ENCODE measurements around the gene PTH1R.

The PTH1R gene

DNA sequence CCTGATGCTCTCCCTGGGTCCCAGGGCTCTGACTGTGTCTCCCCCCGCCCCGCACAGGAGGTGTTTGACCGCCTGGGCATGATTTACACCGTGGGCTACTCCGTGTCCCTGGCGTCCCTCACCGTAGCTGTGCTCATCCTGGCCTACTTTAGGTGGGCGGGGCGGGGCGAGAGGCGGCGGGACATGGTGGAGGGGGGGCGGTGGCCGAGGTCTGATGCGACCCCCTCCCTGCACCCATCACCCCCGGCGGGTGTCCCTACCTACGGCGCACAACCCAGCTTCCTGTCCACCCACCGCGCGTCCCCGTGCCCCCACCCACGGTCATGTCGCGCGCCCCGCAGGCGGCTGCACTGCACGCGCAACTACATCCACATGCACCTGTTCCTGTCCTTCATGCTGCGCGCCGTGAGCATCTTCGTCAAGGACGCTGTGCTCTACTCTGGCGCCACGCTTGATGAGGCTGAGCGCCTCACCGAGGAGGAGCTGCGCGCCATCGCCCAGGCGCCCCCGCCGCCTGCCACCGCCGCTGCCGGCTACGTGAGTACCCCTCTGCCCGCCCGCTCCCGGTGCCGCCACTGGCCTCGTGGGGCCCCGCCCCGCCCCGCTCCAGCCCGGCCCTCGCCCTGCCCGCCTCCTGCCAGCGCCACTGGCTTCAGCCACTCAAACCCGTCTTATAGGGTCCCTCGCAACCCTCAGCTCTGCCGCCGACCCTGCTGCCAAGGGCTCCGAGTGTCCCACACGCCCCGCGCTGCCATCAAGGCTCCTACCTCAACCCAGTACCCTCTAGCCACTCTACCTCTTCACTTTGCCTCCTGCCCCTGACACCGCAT is 21.0 kb downstream of the PTH1R start:
- no CpG with 5 or more reads among the region's 71 CpGs for WGBS (ENCODE audit: insufficient coverage, insufficient read length)
- Histone ChIP-seq H3K27me3 (ENCODE audit: control insufficient read depth, insufficient read depth, low read length) (no peaks in the 10 kb centered on the region; the same call in 1 of the 2 replicates), H3K9me3 (ENCODE audit: control insufficient read depth, insufficient read depth, low read length) (no peaks in the 10 kb centered on the region), H3K4me3 (ENCODE audit: low read length) (no peak overlapping the region; the same call in 1 of the 2 replicates), H3K27ac (ENCODE audit: low read length) (no peak overlapping the region), H3K4me1 (ENCODE audit: control insufficient read depth, insufficient read depth, low read length) (0 out of 2 replicates have a peak, but pooled peaks cover 2% of the 10 kb centered on the region), H3K36me3 (ENCODE audit: control insufficient read depth, insufficient read depth, low read length) (no peaks in the 10 kb centered on the region; the same call in 1 of the 2 replicates)
- no peak for DNase-seq (ENCODE audit: low read depth, low spot score)

DNA sequence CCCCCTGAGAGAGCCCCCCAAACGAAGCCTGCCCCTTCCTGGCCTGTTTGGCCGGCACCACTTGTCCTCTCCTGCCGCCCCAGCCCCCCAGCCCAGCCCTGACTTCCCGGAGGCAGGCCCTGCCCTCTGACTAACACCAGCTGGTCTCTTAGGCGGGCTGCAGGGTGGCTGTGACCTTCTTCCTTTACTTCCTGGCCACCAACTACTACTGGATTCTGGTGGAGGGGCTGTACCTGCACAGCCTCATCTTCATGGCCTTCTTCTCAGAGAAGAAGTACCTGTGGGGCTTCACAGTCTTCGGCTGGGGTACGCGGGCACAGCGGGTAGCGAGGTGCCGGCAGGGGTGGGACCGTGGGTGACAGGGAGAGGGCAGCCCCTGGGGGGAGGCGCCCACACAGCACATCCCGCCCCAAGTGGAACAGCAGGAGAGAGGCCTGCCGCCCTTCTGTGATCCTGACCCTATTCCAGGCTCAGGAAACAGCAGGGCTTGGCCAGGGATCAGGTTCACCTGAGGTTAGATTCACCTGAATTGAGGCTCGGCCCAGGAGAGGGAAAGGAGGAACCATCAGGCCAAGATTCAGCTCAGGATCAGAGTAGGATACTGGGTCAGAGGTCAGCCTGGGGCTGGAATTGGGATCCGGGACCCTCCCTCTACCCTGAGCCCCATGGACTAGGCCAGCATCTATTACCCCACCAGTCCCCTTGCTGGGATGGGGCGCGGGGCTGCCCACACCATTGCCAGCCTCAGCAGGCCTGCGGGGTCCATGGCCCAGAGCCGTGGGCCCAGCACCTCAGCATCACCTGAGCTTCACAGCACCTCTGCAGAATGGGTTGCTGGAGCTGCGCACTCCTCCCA is 21.9 kb downstream of the PTH1R start:
- no peak overlapping the region for H3K4me3 ChIP-seq (ENCODE audit: low read length)

DNA sequence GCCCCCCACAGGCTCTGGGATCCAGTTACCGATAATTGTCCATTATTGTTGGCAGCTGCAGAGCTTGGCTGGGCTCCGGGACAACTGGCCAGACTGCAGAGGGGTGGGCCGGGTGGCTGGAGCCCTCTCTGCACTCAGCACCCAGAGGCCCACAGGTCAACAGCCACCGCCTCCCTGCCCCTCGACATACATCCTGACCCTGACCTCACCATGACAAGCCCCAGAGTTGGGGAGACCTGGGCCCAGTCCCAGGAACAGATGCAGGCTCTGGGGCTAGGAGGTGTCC is 22.4 kb downstream of the PTH1R start:
- no peak for DNase-seq (ENCODE audit: low read depth, low spot score)
- H3K4me3 ChIP-seq (ENCODE audit: low read length) = no peak overlapping the region
- H3K9me3 ChIP-seq (ENCODE audit: control insufficient read depth, insufficient read depth, low read length) = no peaks in the 10 kb centered on the region
- H3K27ac ChIP-seq (ENCODE audit: low read length) = no peak overlapping the region
- H3K4me1 ChIP-seq (ENCODE audit: control insufficient read depth, insufficient read depth, low read length) = 0 out of 2 replicates have a peak, but pooled peaks cover 2% of the 10 kb centered on the region
- no peaks in the 10 kb centered on the region; the same call in 1 of the 2 replicates for H3K27me3 ChIP-seq (ENCODE audit: control insufficient read depth, insufficient read depth, low read length)
- no CpG with 5 or more reads among the region's 5 CpGs for WGBS (ENCODE audit: insufficient coverage, insufficient read length)
- H3K36me3 ChIP-seq (ENCODE audit: control insufficient read depth, insufficient read depth, low read length) = no peaks in the 10 kb centered on the region; the same call in 1 of the 2 replicates

More for the DNA sequence above, 21.9 kb downstream of the PTH1R start:
- Histone ChIP-seq H3K36me3 (ENCODE audit: control insufficient read depth, insufficient read depth, low read length) (no peaks in the 10 kb centered on the region; the same call in 1 of the 2 replicates), H3K27ac (ENCODE audit: low read length) (no peak overlapping the region), H3K27me3 (ENCODE audit: control insufficient read depth, insufficient read depth, low read length) (no peaks in the 10 kb centered on the region; the same call in 1 of the 2 replicates), H3K4me1 (ENCODE audit: control insufficient read depth, insufficient read depth, low read length) (0 out of 2 replicates have a peak, but pooled peaks cover 2% of the 10 kb centered on the region), H3K9me3 (ENCODE audit: control insufficient read depth, insufficient read depth, low read length) (no peaks in the 10 kb centered on the region)
- DNase-seq (ENCODE audit: low read depth, low spot score) = no peak
- WGBS (ENCODE audit: insufficient coverage, insufficient read length) = no CpG with 5 or more reads among the region's 22 CpGs

GRCh38 chr3:46900356-46900755 is 22.8 kb downstream of the PTH1R start:
- H3K27ac ChIP-seq (ENCODE audit: low read length) = no peak overlapping the region
- no peaks in the 10 kb centered on the region; the same call in 1 of the 2 replicates for H3K36me3 ChIP-seq (ENCODE audit: control insufficient read depth, insufficient read depth, low read length)
- H3K4me3 ChIP-seq (ENCODE audit: low read length) = no peak overlapping the region
- WGBS (ENCODE audit: insufficient coverage, insufficient read length) = no CpG with 5 or more reads among the region's 6 CpGs
- no peaks in the 10 kb centered on the region for H3K9me3 ChIP-seq (ENCODE audit: control insufficient read depth, insufficient read depth, low read length)
- no peak for DNase-seq (ENCODE audit: low read depth, low spot score)
- 0 out of 2 replicates have a peak, but pooled peaks cover 2% of the 10 kb centered on the region for H3K4me1 ChIP-seq (ENCODE audit: control insufficient read depth, insufficient read depth, low read length)
- H3K27me3 ChIP-seq (ENCODE audit: control insufficient read depth, insufficient read depth, low read length) = no peaks in the 10 kb centered on the region; the same call in 1 of the 2 replicates

GRCh38 chr3:46901061-46901460 is 23.5 kb downstream of the PTH1R start:
- DNase-seq (ENCODE audit: low read depth, low spot score) = no peak
- WGBS (ENCODE audit: insufficient coverage, insufficient read length) = no CpG with 5 or more reads among the region's 3 CpGs

GRCh38 chr3:46901591-46902187 is 24.2 kb downstream of the PTH1R start:
- H3K4me3 ChIP-seq (ENCODE audit: low read length) = no peak overlapping the region
- WGBS (ENCODE audit: insufficient coverage, insufficient read length) = no CpG with 5 or more reads among the region's 17 CpGs
- no peak overlapping the region for H3K27ac ChIP-seq (ENCODE audit: low read length)
- DNase-seq (ENCODE audit: low read depth, low spot score) = no peak
- H3K36me3 ChIP-seq (ENCODE audit: control insufficient read depth, insufficient read depth, low read length) = no peaks in the 10 kb centered on the region; the same call in 1 of the 2 replicates
- no peaks in the 10 kb centered on the region for H3K9me3 ChIP-seq (ENCODE audit: control insufficient read depth, insufficient read depth, low read length)
- no peaks in the 10 kb centered on the region; the same call in 1 of the 2 replicates for H3K27me3 ChIP-seq (ENCODE audit: control insufficient read depth, insufficient read depth, low read length)
- 0 out of 2 replicates have a peak, but pooled peaks cover 2% of the 10 kb centered on the region for H3K4me1 ChIP-seq (ENCODE audit: control insufficient read depth, insufficient read depth, low read length)

More at GRCh38 chr3:46901061-46901460, 23.5 kb downstream of the PTH1R start:
- no peaks in the 10 kb centered on the region; the same call in 1 of the 2 replicates for H3K36me3 ChIP-seq (ENCODE audit: control insufficient read depth, insufficient read depth, low read length)
- no peak overlapping the region for H3K4me3 ChIP-seq (ENCODE audit: low read length)
- H3K27ac ChIP-seq (ENCODE audit: low read length) = no peak overlapping the region
- H3K27me3 ChIP-seq (ENCODE audit: control insufficient read depth, insufficient read depth, low read length) = no peaks in the 10 kb centered on the region; the same call in 1 of the 2 replicates
- no peaks in the 10 kb centered on the region for H3K9me3 ChIP-seq (ENCODE audit: control insufficient read depth, insufficient read depth, low read length)
- H3K4me1 ChIP-seq (ENCODE audit: control insufficient read depth, insufficient read depth, low read length) = 0 out of 2 replicates have a peak, but pooled peaks cover 2% of the 10 kb centered on the region

GRCh38 chr3:46902188-46902631 is 24.7 kb downstream of the PTH1R start:
- 0 out of 2 replicates have a peak, but pooled peaks cover 2% of the 10 kb centered on the region for H3K4me1 ChIP-seq (ENCODE audit: control insufficient read depth, insufficient read depth, low read length)
- no peaks in the 10 kb centered on the region; the same call in 1 of the 2 replicates for H3K36me3 ChIP-seq (ENCODE audit: control insufficient read depth, insufficient read depth, low read length)
- H3K27ac ChIP-seq (ENCODE audit: low read length) = no peak overlapping the region
- no peak for DNase-seq (ENCODE audit: low read depth, low spot score)
- no peaks in the 10 kb centered on the region; the same call in 1 of the 2 replicates for H3K27me3 ChIP-seq (ENCODE audit: control insufficient read depth, insufficient read depth, low read length)
- no peaks in the 10 kb centered on the region for H3K9me3 ChIP-seq (ENCODE audit: control insufficient read depth, insufficient read depth, low read length)
- H3K4me3 ChIP-seq (ENCODE audit: low read length) = no peak overlapping the region
- no CpG with 5 or more reads among the region's 15 CpGs for WGBS (ENCODE audit: insufficient coverage, insufficient read length)

GRCh38 chr3:46903341-46904302 is 26.1 kb downstream of the PTH1R start:
- no peaks in the 10 kb centered on the region; the same call in 1 of the 2 replicates for H3K27me3 ChIP-seq (ENCODE audit: control insufficient read depth, insufficient read depth, low read length)
- WGBS (ENCODE audit: insufficient coverage, insufficient read length) = no CpG with 5 or more reads among the region's 21 CpGs
- no peaks in the 10 kb centered on the region for H3K9me3 ChIP-seq (ENCODE audit: control insufficient read depth, insufficient read depth, low read length)
- H3K4me3 ChIP-seq (ENCODE audit: low read length) = no peak overlapping the region
- H3K27ac ChIP-seq (ENCODE audit: low read length) = no peak overlapping the region
- H3K36me3 ChIP-seq (ENCODE audit: control insufficient read depth, insufficient read depth, low read length) = no peaks in the 10 kb centered on the region; the same call in 1 of the 2 replicates
- DNase-seq (ENCODE audit: low read depth, low spot score) = no peak
- H3K4me1 ChIP-seq (ENCODE audit: control insufficient read depth, insufficient read depth, low read length) = 0 out of 2 replicates have a peak, but pooled peaks cover 2% of the 10 kb centered on the region
